ENCODE data around the gene CNPY4. TPM values are rescaled to one million over a fixed set of nuclear protein-coding genes. Genes with fewer than 3 reads are reported as not detected.

The CNPY4 gene
- total RNA-seq, 1 experiment from 2014 or later: 10.4 TPM

- TF ChIP-seq CTCF (conservative IDR thresholded peaks at IDR 0.05): no peak
- Histone ChIP-seq H3K23ac (ENCODE audit: insufficient read length, low read depth, low read length) (no peak overlapping the region), H2BK5ac (ENCODE audit: insufficient read length, low read length) (no peak overlapping the region), H3K4ac (ENCODE audit: low read depth, low read length) (no peak overlapping the region), H3K56ac (ENCODE audit: insufficient read length, low read depth, low read length) (no peak overlapping the region), H3K9me3 (ENCODE audit: control insufficient read depth, low read depth, low read length) (no peaks in the 10 kb centered on the region), H3K79me2 (ENCODE audit: insufficient read depth, low read length) (no peaks in the 10 kb centered on the region; the same call in 1 of the 2 replicates), H4K5ac (ENCODE audit: insufficient read length, low read depth, low read length) (no peak overlapping the region), H3K14ac (ENCODE audit: insufficient read depth, low read length) (no peak overlapping the region), H3K4me1 (ENCODE audit: insufficient read depth, low read length) (no peaks in the 10 kb centered on the region), H2BK15ac (ENCODE audit: low read depth, low read length) (no peak overlapping the region), H2AK5ac (ENCODE audit: insufficient read length, low read length) (no peak overlapping the region), H3K18ac (ENCODE audit: insufficient read length, low read depth, low read length) (no peak overlapping the region), H4K20me1 (ENCODE audit: control insufficient read depth, insufficient read depth, insufficient read length) (no peaks in the 10 kb centered on the region), H3T11ph (ENCODE audit: low read length) (no peak overlapping the region), H3K79me1 (ENCODE audit: insufficient read depth, low read depth, low read length, poor library complexity, severe bottlenecking) (peaks cover 2% of the 10 kb centered on the region), H3K27me3 (ENCODE audit: insufficient read depth, low read length) (no peaks in the 10 kb centered on the region), H3K9ac (ENCODE audit: extremely low read depth, insufficient read length, low read length) (no peak overlapping the region), H3K4me2 (ENCODE audit: insufficient read depth, insufficient read length, low read length) (no peak overlapping the region), H2AFZ (ENCODE audit: low read length) (no peak overlapping the region), H3K27ac (ENCODE audit: insufficient read length, low read depth, low read length) (no peak overlapping the region), H2BK120ac (ENCODE audit: low read depth, low read length, poor library complexity, severe bottlenecking) (no peak overlapping the region), H4K91ac (ENCODE audit: insufficient read length, low read depth, low read length) (no peak overlapping the region), H3K23me2 (ENCODE audit: insufficient read length, low read depth, low read length, poor library complexity, severe bottlenecking) (peaks cover 4% of the 10 kb centered on the region), H2BK12ac (ENCODE audit: insufficient read length, low read depth, low read length) (no peak overlapping the region), H4K8ac (replicated peaks; ENCODE audit: insufficient read length, low read depth, low read length) (no peak overlapping the region), H2BK20ac (ENCODE audit: low read depth, low read length, poor library complexity, severe bottlenecking) (no peak overlapping the region)
- Mint-ChIP-seq H3K4me1 (peaks cover 9 to 17% of the 10 kb centered on the region in 2 experiments), H3K27ac (peak overlapping the region; percentile 52 to 88 (median 86); a peak in 5 of 7 replicates), H3K4me3 (peak overlapping the region in 1 of 2 experiments; percentile 46; a peak in 3 of 5 replicates), H3K9me3 (no peaks in the 10 kb centered on the region; a peak in 1 of 5 replicates), H3K27me3 (ENCODE audit: low read depth) (peaks cover 5% of the 10 kb centered on the region), H3K36me3 (ENCODE audit: insufficient read depth in 1 of 3, low read depth in 3 of 3) (peaks cover 80 to 89% (median 87%) of the 10 kb centered on the region in 3 experiments)
- DNase-seq: no peak
- no CpG with 5 or more reads among the region's 13 CpGs for WGBS (ENCODE audit: extremely low coverage, insufficient read length, low lambda C conversion rate)
These were observed 25.9 kb upstream of the CNPY4 start for GRCh38 chr7:100093498-100093897.

Measured in H9 (cell line).